Sciatic nerve (tissue), 2 donors: Measurements from ENCODE around the gene ZNF526. TPM values are rescaled to one million over a fixed set of nuclear protein-coding genes. Genes with fewer than 3 reads are reported as not detected.

Source experiments
- ATAC-seq: fragments of 200-7000 bp; cut with Tn5 transposase; one replicate; pipeline ENCODE4 v1.9.1; 2020; ENCODE audit warnings: mild to moderate bottlenecking, moderate library complexity
- DNase-seq: peaks from one replicate; pipeline ENCODE4 v3.0.0-alpha.2; 2020; ENCODE audit warnings: low spot score
- intact Hi-C: fragments of 100-400 bp; cut with DNase I; formaldehyde crosslinking; loops from one replicate; pipeline ENCODE4 v1.14.2; 2022
- total RNA-seq: library from RNA; stranded (reverse); fragmentation: NEBNext Ultra II Directional; extraction: Animal tissue kit (Norgen Biotek cat#: 25700); gene quantifications from one replicate; pipeline ENCODE4 v1.2.1, GENCODE V29; 2021
- donor health status: DM: no; HTN: no; CAD: no.
- donor health status: DM: no; HTN: no; CAD: no.

Gene ZNF526
- total RNA-seq: 12.1 TPM

- ATAC-seq (peak; percentile 96), DNase-seq (peak; percentile 98)
- intact Hi-C loops: no loop called here
Observed at GRCh38 chr19:42219812-42220750, at the start of gene ZNF526. Gene ZNF526, plus strand, starts transcription at chr19:42220312. Its CDS starts 4,092 bp downstream, at chr19:42224404.

- ATAC-seq: no peak
- intact Hi-C loops: no loop called here
Observed at GRCh38 chr19:42170715-42171114, 49.4 kb upstream of the ZNF526 start.

GRCh38 chr19:42172261-42172660, 47.9 kb upstream of the ZNF526 start:
- intact Hi-C loops: no loop called here
- DNase-seq (no peak), ATAC-seq (no peak)

More at GRCh38 chr19:42170715-42171114, 49.4 kb upstream of the ZNF526 start:
- DNase-seq: no peak

- DNase-seq (no peak), ATAC-seq (no peak)
- intact Hi-C loops: no loop called here
Observed at GRCh38 chr19:42173695-42174094, 46.4 kb upstream of the ZNF526 start.

GRCh38 chr19:42174188-42174587, 45.9 kb upstream of the ZNF526 start:
- intact Hi-C loops: no loop called here
- DNase-seq: no peak
- no peak for ATAC-seq

GRCh38 chr19:42174958-42175734, 45.0 kb upstream of the ZNF526 start:
- ATAC-seq (no peak), DNase-seq (no peak)
- intact Hi-C loops: no loop called here

- intact Hi-C loops: no loop called here
- DNase-seq: no peak
- ATAC-seq: peak; percentile 68
Observed at GRCh38 chr19:42175952-42176648, 44.0 kb upstream of the ZNF526 start.

- no peak for DNase-seq
- intact Hi-C loops: no loop called here
Observed at GRCh38 chr19:42176649-42176989, 43.5 kb upstream of the ZNF526 start.

GRCh38 chr19:42176990-42177685, 43.0 kb upstream of the ZNF526 start:
- DNase-seq (peak; percentile 82), ATAC-seq (peak; percentile 91)
- intact Hi-C loops: no loop called here

More at GRCh38 chr19:42176649-42176989, 43.5 kb upstream of the ZNF526 start:
- ATAC-seq: no peak

GRCh38 chr19:42177686-42178019, 42.5 kb upstream of the ZNF526 start:
- intact Hi-C loops: no loop called here
- ATAC-seq (no peak), DNase-seq (no peak)

GRCh38 chr19:42178791-42179674, 41.1 kb upstream of the ZNF526 start:
- ATAC-seq (no peak), DNase-seq (no peak)
- intact Hi-C loops: no loop called here

GRCh38 chr19:42184401-42184861, 35.7 kb upstream of the ZNF526 start:
- DNase-seq (peak; percentile 84), ATAC-seq (peak; percentile 76)
- intact Hi-C loops: no loop called here

GRCh38 chr19:42185277-42185676, 34.8 kb upstream of the ZNF526 start:
- intact Hi-C loops: no loop called here
- ATAC-seq: peak; percentile 52
- DNase-seq: no peak

- intact Hi-C loops: no loop called here
Observed at GRCh38 chr19:42188665-42189064, 31.4 kb upstream of the ZNF526 start.

GRCh38 chr19:42189133-42189532, 31.0 kb upstream of the ZNF526 start:
- no peak for ATAC-seq

More at GRCh38 chr19:42188665-42189064, 31.4 kb upstream of the ZNF526 start:
- ATAC-seq (no peak), DNase-seq (no peak)

GRCh38 chr19:42191330-42191729, 28.8 kb upstream of the ZNF526 start:
- DNase-seq: no peak
- no peak for ATAC-seq
- intact Hi-C loops: no loop called here

More at GRCh38 chr19:42189133-42189532, 31.0 kb upstream of the ZNF526 start:
- DNase-seq: no peak
- intact Hi-C loops: no loop called here

- ATAC-seq: no peak
- no peak for DNase-seq
- intact Hi-C loops: no loop called here
Observed at GRCh38 chr19:42191855-42192254, 28.3 kb upstream of the ZNF526 start.

- intact Hi-C loops: no loop called here
- DNase-seq (no peak), ATAC-seq (no peak)
Observed at GRCh38 chr19:42193294-42193693, 26.8 kb upstream of the ZNF526 start.
